T1000 (cell line): ENCODE results near the gene AKAP5.
"Not testable (repeated sequence)": the region's sequence is repeated elsewhere in the genome, so short reads cannot be mapped to it uniquely, and the experiment has no call there.

Experiments
- DNase-seq: peaks from one replicate; lab custom pipeline; 2025; ENCODE audit warnings: mixed read lengths; lab: John Stamatoyannopoulos, UW

The AKAP5 gene

DNA sequence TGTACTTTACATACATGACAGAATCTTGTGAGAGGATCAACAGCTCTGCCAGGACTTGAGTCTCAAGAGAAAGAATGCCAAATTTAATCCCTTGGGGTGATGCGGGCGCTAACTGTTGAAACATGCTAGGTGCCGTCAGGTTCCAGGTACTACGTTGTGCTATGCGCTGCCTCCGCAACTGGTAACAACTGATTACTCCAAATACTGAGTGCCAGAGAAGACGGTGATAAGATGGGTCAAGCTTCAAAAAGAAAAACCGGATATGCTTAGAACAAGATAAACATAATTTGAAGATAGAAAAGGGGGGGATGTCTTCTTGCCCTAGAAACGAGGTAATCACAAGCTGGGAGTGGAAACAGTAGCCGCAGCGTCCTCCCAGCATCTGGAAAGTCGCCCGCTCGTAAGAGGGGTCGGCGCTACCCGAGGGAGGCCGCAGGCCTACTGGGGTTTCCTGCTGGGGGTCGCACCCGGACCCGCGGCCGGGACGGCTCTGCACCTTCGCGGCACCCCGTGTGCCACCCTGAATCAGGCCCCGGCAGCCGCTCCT lies 37.7 kb downstream of the AKAP5 start:
- no peak for DNase-seq

DNA sequence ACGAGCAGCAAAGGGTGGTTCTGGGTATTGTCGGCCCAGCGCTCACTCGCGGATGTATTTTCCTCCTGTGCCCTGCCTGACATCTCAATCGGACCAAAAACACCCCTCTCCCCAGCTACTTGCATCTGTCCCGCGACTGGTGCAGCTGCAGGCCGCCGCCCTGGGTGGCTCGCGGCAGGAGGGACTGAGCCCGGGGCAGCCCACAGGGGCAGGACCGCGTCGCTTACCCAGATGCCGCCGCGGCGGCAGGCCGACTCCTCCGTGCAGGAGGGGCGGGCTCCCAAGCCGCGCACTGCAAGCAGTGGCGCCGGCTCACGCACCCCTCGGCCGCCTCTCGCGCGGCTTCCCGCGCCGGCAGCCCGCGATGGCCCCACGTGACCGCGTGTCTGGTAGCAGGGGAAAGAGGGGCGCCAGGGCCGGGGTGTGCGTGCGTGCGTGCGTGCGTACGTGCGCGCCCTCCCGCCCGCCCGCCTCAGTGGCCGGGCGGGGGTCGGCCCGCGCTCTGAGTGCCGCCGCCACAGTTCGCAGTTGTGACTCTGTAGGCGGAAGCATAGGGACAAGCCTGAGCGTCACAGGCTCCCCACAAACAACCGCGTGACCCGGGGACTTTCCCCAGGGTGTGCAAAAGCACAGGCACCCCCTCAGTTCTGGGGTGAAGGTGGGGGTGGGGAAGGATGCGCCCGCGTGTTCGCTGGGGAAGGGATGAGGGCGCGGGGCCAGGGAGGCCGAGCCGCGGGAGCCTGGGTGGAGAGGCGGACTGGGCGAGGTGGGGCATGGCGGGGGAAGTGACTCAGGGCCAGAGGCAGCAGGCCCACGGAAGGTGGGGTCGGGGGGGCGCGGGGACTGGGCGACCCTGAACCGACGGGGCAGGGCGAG lies 38.4 kb downstream of the AKAP5 start, which contains the start of gene ZBTB25:
Gene ZBTB25 (minus strand): TSS at position 405 of the 876 bp plus-strand sequence. CDS start 13,305 bp downstream, outside the sequence.
- DNase-seq: peak; percentile 82

DNA sequence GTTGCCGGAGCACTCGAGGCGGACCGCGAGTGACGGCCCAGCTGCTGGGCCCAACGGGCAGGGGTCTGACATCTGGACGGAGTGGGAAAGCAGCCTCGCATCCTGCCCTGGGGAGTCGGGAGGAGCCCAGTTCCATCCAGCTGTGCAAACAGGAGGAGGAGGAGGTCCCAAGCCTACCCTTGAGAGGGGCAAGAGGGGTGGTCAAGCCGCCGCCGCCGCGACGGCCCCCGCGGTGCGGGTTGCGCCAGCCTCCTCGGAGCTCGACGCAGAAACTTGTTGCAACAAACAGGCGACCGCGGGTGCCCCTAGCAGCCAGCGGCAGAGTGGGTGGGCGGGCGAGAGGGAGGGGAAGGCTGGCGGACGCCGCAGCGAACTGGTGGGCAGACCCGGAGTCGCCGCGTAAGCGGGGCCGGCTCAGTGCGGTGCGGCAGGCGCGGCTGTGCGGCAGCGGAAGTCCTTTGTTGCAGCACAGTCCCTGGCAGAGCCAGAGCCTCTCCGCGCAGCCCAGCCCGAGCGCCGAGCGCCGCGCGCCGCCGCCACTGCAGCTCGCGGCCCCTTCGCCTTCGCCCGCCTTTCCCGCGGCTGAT lies 39.1 kb downstream of the AKAP5 start, which contains the start of gene ZBTB1:
Gene ZBTB1 (plus strand): TSS at position 461 of the 587 bp plus-strand sequence. CDS start 16,735 bp downstream, outside the sequence.
- peak; percentile 74 for DNase-seq

DNA sequence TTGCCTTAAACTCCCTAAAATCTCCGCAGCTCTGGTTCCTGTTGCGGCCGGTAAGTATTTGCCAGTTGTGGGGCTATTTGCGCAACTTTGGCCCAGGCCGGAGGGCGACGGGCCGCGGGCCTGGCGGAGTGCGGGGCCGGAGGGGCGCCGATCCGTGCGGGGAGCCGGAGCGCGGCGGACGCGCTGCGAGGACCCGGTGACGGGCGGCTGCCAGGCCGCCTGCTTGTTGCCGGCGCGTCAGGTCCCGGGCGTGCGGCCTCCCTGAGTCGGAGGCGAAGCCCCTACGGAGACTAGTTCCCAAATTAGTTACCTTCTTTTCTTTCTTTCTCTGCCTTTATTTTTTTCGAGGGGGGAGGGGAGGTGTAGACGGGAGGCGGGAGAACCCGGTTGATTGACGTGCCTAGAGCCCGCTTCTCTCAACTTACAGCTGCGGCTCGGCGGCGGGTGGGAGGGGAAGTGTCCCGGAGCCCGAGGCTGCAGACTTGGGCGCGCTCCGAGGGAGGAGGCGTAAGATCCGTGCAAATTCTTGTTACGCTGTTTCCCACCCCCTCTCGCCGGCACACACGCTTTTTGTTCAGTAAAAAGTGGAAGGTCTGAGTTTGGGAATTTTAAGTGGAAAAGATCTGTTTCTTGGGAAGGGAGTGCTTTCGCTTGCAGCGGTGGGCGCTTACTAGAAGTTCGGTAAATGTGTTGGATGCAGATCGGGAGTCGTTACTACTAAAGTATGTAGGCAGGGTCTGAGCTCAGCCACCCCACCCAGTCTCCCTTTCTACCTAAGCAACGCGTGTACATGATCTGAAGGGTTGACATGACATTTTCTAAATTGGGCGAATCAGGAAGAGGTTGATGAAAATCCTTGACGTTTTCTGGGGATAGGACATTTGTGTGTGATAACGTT lies 39.8 kb downstream of the AKAP5 start:
- peak; percentile 40 for DNase-seq

DNA sequence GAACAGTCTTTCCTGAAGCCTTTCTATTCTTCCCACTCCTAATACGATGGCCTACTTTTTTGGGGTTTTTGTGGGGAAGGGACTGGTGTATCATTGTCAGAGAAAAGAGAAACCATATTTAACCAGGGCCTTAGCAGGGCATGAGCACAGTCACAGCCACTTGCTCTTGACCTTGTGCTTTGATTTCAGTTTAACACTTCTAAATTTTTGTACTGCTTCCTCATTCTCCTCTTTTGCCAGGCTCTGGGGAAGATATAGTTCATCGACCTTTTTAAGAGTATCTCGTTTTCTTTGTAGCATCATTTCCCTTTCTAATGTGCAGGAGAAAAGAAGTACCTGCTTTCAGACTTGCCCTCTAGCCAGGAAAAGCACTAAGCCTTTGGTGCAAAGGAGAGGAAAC lies 41.4 kb downstream of the AKAP5 start:
- DNase-seq: no peak

DNA sequence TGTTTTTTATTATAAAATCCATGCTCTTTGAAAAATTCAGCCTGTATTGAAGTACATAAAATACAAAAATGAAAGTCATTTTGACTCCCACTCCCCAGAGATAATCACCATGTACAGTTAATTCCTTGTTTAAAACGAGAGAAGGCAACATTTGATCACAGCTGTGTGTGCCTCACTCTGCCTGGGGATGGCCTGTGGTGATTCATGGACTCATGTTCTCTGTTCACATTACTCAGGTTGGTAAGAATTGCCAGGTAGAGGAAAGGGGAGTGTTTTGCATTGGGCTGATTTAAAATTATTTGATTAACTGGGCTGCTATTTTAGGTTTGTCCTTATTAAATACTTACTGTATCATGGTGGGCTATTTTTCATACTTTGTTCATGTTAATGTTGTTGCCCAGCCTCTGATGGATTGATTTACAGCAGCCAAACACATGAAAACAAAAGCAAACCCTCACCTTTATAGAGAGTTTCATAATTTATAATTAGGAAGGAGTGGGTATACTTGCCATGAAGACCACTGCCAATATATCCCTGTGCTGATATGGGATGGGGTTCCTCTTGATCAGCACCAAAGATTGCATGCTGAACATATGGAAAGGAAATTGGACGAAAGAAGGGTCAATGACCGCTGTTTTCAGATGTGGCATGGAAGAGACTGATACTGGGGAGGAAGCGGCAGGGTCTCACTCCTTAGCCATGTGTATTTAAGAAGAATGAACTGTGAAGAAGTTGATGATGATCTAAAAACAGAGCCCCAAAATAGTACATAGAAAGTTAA lies 42.3 kb downstream of the AKAP5 start:
- no peak for DNase-seq

DNA sequence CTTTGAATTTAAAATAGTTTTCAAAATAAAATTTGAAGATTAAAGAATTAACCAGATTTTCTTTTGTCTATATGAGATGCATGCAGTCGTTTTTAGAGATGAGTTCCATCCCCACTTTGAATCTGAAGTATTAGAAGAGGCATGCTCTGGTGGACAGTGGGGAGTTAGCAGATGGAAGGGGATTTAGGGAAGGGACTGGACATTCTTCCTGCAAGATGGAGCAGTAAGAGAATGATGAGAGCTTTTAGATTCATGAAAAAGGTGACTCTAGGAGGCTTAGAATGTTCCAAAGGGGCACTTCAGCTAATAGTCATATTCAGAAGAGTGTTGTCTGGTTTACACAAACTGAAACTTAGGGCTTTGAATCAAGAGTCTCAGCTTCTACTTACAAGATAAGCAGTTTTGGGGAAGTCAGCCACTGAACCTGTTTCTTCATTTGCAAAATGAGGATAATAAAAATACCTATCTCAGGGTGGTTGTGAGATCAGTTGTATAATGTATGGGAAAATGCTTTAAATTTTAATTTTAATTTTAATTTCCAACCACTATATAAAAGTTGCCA lies 43.0 kb downstream of the AKAP5 start:
- DNase-seq: no peak

DNA sequence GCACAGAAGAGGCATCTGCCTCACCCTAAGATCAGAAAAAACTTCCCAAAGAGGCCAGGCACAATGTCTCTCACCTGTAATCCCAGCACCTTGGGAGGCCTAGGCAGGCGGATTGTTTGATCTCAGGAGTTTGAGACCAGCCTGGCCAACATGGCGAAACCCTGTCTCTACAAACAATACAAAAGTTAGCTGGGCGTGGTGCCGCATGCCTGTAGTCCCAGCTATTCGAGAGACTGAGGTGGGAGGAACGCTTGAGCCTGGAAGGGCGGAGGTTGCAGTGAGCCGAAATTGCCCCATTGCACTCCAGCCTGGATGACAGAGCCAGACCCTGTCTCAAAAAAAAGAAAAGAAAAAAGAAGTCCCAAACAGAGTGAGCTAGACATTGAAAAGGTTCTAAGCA lies 43.7 kb downstream of the AKAP5 start:
- DNase-seq: no peak

DNA sequence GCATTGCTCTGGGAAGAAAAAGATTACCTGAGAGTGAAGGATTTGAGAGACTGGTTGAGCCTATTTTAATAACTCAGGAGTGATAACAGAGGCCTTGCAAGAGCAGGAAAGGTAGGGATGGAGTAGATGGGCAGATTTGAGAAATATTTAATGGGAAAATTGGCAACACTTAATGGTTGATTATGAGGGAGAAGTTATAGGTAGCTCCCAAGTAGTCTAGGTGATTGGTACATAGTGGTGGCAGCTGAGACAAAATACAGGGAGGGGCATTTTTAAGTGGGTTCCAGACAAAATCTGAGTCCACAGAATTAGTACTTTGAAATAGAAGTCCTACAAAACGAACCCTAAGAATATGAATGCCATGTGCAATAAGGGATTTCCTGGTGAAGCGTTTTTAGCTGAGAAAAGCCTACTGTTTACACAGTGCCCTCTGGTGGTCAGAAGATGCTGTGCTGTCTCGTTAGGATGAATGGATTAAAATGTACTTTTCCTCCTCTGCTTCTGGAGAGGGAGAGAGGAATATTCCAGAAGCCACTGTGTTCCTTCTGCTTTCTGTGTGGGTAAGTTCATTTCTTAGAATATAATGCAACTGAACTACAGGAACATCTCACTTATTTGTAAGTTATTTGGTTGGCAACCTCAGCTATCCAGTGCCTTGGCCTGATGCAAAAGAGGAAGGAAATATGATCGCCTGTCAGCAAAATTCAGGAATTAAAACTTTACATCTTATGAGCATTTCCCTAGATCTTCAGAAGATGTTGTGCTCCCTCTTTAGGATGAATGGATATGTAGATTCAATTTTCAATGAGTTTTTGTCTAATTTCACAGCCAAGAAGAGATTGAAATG lies 45.7 kb downstream of the AKAP5 start:
- peak; percentile 21 for DNase-seq

DNA sequence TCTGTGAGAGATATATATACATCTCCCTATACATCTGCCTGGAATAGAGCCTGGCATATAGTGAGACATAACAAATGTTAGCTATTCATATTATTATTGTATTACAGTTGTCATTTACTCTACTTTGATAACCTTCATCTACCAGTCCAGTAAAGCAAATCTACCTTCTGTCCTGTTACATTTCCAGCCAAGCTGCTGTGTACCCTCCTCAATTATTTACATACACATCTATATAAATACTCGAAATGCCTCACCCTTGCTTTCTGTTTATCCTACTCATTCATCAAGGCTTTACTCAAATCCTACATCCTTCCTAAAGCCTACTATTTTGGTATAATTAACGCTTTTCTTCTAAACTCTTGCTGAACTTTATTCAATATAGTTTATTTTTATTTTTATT lies 48.0 kb downstream of the AKAP5 start:
- DNase-seq: no peak

DNA sequence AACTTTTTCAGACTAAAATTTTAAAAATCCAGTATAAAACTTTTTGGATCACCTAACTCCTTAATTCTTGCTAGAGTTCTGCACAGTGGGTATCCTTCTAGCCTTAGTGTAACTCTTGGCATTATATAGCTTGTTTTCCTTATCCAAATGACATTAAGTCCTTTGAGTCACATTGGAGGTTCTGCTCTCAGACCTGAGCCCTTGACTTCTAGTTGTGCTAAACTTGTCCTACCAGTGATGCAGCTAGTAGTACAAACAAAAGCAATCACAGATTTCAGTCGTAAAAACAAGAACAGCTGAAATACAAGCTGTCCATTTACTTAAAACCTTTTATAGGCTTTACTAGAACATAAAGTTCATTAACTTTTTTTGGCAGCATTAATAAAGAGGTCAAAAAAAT lies 49.8 kb downstream of the AKAP5 start:
- DNase-seq: no peak

DNA sequence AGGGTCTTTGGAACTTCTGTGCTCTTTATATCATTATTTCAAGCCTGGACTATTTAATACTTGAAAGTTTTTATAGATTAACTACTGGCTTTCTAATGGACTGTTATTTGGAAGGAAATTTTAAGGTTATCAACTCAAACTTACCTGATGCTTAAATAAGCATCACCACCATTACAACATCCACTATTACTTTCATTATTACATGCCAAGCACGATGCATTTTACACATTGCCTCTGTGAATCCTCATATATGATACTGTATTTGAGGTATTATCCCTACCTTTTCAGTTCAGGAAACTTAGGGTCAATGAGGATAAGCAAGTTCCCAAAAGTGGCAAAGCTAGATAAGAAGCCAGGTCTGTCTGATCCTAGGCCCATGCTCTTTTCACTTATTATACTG lies 51.7 kb downstream of the AKAP5 start:
- DNase-seq: no peak

DNA sequence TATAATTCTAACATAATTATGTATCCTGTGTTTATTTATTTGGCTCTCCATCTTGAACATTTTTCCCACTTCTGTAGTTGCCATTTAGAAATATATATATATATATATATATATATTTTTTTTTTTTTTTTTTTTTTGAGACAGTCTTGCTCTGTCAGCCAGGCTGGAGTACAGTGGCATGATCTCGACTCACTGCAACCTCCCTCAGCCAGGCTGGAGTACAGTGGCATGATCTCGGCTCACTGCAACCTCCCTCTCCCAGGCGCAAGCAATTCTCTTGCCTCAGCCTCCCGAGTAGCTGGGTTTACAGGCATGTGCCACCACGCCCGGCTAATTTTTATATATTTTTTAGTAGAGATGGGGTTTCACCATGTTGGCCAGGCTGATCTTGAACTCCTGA lies 52.4 kb downstream of the AKAP5 start:
- not testable (repeated sequence) for DNase-seq

DNA sequence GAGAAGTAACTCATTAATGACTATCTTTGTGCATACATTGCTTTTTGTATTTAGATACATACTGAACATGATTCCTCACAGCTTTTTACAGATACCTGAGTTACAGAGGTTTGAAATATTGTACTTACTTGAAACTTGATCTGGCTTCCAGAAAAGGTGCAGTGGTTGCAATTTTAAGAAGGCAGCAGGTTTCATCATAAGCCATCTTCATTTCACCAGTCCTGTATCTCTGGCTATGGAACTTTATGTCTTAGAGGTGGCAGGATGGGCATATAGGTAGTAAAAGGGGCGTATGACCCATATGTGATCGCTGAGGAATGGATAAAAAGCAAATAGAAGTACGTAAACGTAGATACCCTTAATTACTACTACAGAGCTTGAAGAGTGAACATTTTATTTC lies 52.9 kb downstream of the AKAP5 start:
- no peak for DNase-seq

DNA sequence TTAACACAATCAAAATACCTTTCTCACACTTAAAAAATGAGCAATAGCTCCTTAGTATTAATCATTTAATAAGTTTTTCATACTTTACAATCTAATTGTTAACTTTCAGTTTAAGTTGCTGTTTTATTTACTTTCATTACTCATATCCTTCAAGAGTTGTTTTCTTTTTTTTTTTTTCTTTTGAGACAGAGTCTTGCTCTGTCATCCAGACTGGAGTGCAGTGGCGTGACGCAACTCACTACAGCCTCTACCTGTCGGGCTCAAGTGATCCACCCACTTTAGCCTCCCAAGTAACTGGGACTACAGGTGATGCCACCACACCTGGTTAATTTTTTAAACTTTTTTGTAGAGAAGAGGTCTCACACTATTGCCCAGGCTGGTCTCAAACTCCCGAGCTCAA lies 55.4 kb downstream of the AKAP5 start:
- DNase-seq: no peak

DNA sequence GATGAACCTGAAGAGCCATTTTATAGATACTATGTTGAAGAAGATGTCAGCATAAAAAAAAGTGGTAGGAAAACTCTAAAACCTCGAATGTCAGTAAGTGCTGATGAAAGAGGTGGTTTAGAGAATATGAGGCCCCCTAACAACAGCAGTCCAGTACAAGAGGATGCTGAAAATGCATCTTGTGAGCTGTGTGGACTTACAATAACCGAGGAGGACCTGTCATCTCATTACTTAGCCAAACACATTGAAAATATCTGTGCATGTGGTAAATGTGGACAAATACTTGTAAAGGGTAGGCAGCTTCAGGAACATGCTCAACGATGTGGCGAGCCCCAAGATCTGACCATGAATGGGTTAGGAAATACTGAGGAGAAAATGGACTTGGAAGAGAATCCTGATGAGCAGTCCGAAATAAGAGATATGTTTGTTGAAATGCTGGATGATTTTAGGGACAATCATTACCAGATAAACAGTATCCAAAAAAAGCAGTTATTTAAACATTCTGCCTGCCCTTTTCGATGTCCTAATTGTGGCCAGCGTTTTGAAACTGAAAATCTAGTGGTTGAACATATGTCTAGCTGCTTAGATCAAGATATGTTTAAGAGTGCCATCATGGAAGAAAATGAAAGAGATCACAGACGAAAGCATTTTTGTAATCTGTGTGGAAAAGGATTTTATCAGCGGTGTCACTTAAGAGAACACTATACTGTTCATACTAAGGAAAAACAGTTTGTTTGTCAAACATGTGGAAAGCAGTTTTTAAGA lies 57.5 kb downstream of the AKAP5 start:
- DNase-seq: no peak
